Measurements from ENCODE around the gene GPR55.

GRCh38 chr2:230919681-230920080 is 5.4 kb downstream of the GPR55 start:
- TF ChIP-seq CTCF (IDR thresholded peaks at IDR 0.05; ENCODE audit: low read length), result no peak
- no peak for TF ChIP-seq EZH2phosphoT487 (IDR thresholded peaks at IDR 0.05; ENCODE audit: low read length)
- no peak for TF ChIP-seq EZH2 (optimal IDR thresholded peaks at IDR 0.05; ENCODE audit: low read depth, low read length)
